Gastrocnemius medialis (tissue), 4 donors: ENCODE measurements around the gene RRAGB.
"Not testable (repeated sequence)": the region's sequence is repeated elsewhere in the genome, so short reads cannot be mapped to it uniquely, and the experiment has no call there.

ENCODE experiments used
- CTCF ChIP-seq, 5 experiments: fragments of 450-650 bp in 3 of 5; fragments of 200-600 bp in 2 of 5; sonication (generic) in 2 of 5; IDR thresholded peaks in 4 of 5; conservative IDR thresholded peaks in 1 of 5; 1 replicate in 4 of 5; 2 replicates in 1 of 5; pipeline ENCODE4 v1.5.1; 2016 to 2019; ENCODE audit warnings: antibody characterized with exemption in 5 of 5, mild to moderate bottlenecking in 3 of 5, moderate library complexity in 3 of 5
- POLR2A ChIP-seq, 2 donors: fragments of 450-650 bp; IDR thresholded peaks; one replicate each; pipeline ENCODE4 v1.6.1; 2017; ENCODE audit warnings: antibody characterized with exemption in 2 of 2, mild to moderate bottlenecking in 2 of 2, moderate library complexity in 2 of 2

GRCh38 chrX:55705066-55705465, 12.5 kb upstream of the RRAGB start:
- TF ChIP-seq CTCF (IDR thresholded peaks at IDR 0.05 in 4 of 5, conservative IDR thresholded peaks at IDR 0.05 in 1 of 5); POLR2A (IDR thresholded peaks at IDR 0.05): not testable (repeated sequence)
